IMR-90 (cell line): ENCODE measurements around the gene IGBP1.

Experiments
- CEBPB ChIP-seq: IDR thresholded peaks from 2 replicates; pipeline ENCODE4 v1.6.1; 2012; ENCODE audit warnings: low read depth, low read length, improper control_type of control experiment
- CTCF ChIP-seq: conservative IDR thresholded peaks from 2 replicates; pipeline ENCODE4 v1.5.1; 2012; ENCODE audit warnings: mild to moderate bottlenecking, low read depth, low read length, improper control_type of control experiment
- POLR2A ChIP-seq: IDR thresholded peaks from 2 replicates; pipeline ENCODE4 v1.6.1; 2012; ENCODE audit warnings: mild to moderate bottlenecking, low read depth, low read length

GRCh38 chrX:70105229-70105628 lies 28.0 kb upstream of the IGBP1 start:
- no peak for TF ChIP-seq POLR2A
- TF ChIP-seq CTCF, result no peak
- no peak for TF ChIP-seq CEBPB
